Measurements from ENCODE around the gene HNRNPK.

The HNRNPK gene

DNA sequence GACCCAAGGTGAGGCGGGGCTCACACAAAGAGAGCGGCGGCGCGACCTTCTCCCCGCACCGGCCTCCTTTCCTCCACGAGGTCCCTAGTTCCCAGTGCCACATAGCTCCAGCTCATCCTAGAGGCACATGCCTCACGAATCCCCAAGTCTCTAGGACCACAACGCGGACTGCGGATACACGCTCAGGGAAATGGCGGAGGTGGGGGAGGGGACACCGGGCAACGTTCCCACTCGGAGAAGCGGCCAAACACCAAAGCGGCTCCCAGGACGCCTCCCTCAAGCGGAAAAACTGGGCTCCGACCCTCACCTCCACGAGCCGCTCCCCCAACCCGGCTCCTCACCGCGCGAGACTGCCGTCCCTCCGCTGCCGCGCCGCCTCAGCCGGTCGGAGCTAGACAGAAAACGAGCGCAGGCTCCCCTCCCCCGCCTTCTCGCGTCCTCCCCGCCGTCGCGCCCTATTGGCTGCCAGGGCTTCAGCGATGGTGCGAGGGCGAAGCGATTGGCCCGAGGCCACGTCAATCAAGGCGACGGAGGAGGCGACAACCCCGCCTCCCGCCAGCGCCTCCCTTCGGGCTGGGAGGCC, at the start of gene HNRNPK:
TSS of gene HNRNPK (minus strand) at position 404 of the 583 bp plus-strand sequence. CDS start 1,963 bp downstream, outside the sequence.
- peak; percentile 88 for DNase-seq

DNA sequence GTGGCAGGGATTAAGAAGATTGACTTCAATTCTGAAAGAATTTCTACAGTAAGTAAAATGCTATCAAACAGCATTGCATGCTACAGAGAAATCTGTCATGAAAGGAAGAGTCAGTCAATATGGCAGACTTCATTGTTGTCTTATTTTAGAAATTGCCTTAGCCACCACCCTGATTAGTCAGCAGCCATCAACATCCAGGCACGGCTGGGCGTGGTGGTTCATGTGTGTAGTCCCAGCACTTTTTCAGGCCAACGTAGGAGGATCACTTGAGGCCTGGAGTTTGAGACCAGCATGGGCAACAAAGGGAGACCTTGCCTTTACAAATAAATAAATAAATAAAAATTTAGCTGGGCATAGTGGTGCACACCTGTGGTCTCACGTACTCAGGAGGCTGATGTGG, 47.2 kb upstream of the HNRNPK start:
- no peak for DNase-seq

DNA sequence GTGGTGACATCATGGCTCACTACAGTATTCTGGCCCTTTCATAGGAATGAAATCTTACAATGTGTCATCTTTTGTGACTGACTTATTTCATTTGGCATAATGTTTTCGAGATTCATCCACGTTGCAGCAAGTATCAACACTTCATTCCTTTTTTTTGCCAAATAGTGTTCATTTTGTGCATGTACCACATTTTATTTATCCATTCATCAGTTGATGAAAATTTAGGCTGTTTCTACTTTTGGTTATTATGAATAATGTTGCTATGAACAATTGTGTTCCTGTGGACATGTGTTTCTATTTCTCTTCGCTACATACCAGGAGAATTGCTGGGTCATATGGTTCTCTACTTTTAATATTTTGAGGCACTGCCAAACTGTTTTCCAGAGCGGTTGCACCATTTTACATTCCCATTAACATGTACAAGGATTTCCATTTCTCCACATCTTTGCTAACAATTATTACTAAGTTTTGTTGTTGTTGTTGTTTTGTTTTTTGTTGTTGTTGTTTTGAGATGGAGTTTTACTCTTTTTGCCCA, 44.1 kb upstream of the HNRNPK start:
- DNase-seq = no peak

DNA sequence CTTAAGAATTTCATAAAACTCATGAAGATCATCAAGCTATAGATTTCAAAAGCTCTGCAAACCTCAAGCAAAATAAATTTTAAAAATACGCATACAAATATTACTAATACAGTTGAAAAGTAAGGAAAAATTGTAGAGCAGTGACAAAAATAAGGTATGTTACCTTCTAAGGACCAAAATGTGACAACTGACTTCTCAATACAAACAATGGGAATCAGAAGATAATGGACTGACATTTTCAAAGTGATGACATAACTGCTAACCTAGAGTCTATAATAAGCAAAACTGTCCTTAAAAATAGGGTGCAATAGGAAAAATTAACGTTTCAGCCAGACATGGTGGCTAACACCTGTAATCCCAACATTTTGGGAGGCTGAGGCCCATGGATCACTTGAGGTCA, 27.6 kb upstream of the HNRNPK start:
- DNase-seq = no peak

DNA sequence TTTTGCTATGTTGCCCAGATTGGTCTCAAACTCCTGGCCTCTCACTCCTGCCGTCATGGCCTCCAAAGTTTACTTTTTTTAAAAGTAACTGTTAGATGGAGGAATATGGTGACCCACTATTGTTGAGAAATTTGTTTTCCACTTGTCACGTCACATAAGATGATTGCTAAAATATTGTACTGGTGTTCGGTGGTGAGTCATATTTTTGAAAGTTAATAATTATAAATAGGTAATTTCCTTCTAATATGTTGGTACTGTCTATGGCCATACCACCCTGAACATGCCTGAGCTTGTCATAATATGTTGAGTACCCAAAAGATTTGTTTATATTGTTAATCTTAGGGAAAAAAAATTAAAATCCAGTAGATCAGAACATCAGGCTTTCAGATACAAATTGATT, 23.2 kb upstream of the HNRNPK start:
- DNase-seq = no peak

DNA sequence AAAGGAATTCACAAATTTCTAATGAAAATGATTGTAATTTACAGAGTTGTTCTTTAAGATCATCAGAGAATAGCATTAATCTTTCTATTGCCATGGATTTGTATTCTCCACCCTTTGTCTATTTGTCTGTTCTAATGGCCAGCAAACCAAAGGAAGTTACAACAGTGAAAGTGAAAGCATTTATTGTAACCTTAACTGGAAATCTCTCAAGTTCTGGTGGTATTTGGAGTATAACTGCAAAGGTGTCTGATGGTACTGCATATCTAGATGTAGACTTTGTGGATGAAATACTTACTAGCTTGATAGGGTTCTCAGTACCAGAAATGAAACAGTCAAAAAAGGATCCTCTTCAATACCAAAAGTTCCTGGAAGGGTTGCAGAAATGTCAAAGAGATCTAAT, 22.3 kb upstream of the HNRNPK start:
- no peak for DNase-seq

DNA sequence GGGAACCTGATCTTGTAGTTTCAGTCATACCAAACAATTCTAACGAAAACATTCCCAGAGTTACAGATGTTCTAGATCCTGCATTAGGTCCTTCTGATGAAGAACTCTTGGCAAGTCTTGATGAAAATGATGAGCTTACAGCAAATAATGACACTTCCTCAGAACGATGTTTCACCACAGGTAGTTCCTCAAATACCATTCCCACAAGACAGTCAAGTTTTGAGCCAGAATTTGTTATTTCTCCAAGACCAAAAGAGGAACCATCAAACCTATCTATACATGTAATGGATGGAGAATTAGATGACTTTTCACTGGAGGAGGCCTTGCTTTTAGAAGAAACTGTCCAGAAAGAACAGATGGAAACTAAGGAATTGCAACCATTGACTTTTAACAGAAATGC, 21.6 kb upstream of the HNRNPK start:
- no peak for DNase-seq

DNA sequence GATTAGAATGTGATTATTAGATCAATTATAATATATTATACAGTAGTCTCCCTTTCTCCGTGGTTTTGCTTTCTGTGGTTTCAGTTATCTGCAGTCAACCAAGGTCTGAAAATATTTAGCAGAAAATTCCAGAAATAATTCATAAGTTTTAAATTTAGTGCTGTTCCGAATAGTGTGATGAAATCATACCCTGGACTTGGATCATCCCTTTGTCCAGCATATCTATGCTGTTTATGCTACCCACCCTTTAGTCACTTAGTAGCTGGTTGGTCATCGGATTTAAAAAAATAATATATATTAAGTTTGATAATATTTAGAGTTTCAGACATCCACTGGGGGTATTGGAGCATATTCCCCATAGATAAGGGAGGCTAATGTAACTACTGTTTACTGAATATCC, 20.2 kb upstream of the HNRNPK start:
- no peak for DNase-seq

DNA sequence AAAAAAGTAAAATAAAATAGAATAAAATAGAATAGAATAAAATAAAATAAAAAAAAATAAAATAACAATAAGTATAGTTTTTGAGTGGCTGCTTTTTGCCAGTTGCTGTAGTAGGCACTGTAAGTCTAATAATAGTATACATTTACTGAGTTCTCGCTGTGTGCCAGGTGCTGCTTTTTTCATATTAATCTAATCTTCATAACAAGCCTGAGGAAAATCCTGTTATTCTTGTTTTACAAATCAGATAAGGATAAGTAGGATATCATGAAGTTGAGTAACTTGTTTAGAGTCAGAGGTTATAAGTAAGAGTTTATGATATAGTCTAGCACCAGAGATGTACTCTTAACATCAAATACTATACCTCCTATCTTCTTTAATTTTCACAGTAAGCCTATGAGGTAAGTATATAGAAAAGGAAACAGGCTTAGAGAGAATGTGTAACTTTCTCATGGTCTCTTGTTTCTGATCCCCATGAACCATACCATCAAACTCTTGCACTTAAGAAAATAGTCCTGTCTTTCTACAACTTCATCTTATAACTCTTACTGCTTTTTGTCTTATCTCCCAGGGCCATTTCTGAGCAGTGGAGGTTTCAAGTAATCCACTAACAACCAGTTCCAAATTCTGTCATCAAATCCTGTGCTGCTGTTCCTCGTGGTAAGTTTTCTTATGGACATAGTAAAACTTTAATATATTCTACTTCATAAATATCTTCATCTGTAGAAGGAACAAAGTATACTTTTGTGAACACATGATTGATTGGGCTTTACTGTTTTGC, 19.3 kb upstream of the HNRNPK start:
- DNase-seq = no peak

DNA sequence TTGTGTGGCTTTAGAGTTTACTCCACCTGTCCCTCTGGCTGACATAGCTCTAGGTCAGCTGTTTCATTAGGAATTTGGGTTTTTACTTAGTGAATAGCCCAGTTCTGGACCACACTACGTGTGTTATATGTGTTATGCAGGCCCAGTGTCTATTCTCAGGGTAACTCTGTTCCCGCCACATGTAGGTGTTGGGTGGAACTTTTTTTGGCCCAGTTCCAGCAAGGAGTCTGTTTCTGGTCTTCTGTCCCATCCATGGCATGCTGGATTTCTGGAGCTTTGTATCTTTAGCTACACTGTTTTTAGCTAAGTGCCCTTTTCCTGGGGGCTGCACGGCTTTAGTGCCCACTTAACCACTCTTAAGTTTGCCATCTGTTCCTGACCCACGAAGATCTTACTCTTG, 16.1 kb upstream of the HNRNPK start:
- DNase-seq = no peak

DNA sequence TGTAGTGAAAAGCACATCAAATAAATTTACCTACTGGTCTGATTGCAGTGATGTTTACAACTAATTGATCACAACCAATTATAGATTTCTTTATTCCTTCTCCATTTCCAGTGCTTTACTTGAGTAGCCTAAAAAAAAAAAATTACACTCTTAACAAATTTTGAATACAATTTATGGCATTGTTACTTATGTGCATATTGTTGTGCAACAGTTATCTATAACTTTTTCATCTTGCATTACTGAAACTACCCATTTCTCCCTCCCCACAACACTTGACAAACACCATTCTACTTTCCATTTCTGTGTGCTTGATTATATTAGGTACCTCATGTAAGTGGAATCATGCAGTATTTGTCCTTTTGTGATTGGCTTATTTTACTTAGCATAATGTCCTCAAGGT, 12.9 kb upstream of the HNRNPK start:
- no peak for DNase-seq

DNA sequence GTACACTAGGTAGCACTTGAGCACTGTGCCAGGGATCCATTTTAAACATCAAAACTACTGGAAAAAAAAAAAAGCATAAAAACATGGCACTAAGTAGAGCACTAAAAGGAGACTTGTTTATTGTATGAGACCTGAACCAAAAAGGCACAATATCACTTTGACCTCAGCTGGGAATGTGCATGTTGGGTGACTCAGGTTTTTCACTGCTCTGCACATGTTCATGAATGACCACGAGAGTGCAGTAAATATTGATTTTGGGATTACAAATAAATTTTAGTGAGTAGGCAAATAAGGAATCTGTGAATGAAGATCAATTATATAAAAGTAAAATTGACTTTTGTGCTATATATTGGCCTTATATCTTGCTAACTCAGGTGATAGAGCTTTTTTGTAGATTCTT, 12.4 kb upstream of the HNRNPK start:
- no peak for DNase-seq

DNA sequence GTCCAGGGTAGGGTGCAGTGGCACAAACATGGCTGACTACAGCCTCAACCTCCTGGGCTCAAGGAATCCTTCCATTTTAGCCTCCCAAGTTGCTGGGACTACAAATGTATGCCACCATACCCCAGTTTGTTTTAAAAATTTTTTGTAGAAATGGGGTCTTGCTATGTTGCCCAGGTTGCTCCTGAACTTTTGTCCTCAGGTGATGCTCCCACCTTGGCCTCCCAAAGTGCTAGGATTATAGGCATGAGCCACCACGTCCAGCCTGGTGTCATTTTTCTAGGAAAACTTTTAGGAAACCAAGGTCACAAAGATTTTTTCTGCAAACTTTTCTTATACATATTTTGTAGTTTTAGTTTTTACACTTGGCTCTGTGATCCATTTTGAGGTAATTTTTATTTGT, 11.3 kb upstream of the HNRNPK start:
- no peak for DNase-seq

DNA sequence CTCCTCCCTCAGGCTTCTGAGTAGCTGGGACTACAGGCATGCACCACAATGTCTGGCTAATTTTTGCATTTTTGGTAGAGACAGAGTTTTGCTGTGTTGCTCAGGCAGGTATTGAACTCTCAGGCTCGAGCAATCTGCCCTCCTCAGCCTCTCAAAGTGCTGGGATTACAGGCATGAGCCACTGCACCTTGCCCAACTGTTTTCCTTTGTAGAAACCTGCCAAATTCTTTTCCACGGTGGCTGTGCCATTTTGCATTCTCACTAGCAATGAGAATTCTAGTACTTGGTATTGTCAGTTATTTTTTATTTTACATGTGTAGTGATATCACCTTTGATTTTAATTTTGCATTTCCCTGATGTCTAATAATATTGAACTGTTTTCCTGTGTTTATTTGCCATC, 8.4 kb upstream of the HNRNPK start:
- no peak for DNase-seq

DNA sequence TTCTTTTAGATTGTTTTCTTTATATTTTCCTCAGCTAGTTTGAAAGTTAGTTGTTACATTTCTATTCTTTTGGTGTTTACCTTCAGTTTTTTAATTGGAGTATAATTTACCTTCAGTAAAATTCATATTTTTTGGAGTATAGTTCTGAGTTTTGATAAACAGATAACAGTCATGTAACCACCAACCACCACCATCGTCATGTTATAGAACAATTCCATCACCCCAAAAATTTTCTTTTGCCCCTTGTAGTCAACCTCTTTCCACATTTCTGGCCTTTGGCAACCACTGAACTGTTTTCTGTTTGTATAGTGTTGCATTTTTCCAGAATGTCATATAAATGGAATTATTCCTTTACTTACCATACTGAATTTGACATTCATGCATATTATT, 7.4 kb upstream of the HNRNPK start:
- DNase-seq = no peak

DNA sequence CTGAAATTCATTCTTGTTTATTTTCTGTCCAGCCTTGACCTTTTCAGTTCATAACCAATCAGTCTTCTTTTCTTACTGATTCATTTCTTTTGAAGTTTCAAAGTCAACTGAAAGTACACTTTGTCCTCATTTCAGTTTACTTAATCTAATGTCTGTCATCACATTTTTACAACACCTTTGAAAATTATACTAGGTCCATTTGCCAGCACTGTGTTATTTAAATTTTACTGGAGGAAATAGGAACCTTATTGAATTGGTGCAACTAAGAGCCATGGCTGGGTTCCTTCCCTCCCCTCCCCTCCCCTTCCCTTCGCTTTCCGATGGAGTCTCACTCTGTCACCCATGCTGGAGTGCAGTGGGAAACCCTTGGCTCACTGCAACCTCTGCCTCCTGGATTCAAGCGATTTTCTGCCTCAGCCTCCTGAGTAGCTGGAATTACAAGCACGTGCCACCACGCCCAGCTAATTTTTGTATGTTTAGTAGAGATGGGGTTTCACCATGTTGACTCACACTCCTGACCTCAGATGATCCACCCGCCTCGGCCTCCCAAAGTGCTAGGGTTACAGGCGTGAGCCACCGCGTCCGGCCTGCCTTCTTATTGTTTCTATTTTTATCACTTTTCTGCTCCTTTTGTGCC, 6.9 kb upstream of the HNRNPK start:
- DNase-seq = no peak

DNA sequence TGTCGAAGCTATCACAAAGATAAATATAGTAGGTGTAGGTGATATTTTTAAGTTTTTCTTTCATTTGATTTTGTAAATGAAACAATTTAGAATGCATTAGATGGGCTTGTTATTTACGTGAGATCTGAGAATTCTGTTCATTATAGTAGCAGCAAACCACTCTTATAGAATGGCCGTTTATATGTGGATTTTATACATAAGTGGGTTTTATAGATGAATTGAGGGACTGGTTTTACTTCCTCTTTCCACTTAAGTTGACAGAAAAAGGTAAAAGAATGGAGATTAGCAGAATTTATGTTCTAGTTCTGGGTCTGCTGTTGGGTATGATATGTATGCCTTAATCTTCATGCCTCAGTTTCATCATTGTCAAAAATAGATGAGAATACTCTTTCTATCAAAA, 6.2 kb upstream of the HNRNPK start:
- no peak for DNase-seq

DNA sequence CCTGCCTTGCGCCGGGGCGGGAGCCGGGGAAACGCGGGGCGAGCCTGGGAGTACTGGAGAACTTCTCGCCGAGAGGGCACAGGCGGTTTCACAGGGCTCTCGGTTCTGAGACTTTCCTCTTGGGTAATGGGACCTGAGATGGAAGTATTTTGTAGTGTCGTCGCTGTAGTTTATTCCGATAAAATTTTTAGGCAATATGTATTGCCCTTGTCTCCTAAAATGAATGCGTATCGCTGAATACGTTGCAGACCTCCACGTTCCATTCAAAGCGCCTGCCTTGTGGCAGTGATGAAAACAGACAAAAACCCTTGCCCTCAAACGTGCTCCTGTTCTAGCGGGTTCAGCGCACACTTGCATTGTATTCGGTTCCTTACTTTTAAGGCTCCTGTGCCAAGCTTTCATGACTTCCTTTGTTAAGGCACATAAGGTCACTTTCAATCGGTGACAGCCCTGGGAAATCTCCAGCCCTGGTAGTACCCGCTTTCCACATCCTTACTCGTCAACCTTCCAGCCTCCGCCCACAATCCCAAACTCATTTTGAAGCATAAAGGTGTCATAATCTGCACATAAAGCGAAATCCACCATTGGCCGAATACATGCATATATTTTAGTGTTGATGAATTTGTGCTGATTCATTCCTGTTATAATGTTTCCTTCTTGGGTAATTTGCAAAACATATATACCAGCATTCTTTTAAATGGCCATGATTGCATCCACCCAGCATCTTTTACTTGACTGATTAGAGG, 1.3 kb upstream of the HNRNPK start:
- peak; percentile 19 for DNase-seq

DNA sequence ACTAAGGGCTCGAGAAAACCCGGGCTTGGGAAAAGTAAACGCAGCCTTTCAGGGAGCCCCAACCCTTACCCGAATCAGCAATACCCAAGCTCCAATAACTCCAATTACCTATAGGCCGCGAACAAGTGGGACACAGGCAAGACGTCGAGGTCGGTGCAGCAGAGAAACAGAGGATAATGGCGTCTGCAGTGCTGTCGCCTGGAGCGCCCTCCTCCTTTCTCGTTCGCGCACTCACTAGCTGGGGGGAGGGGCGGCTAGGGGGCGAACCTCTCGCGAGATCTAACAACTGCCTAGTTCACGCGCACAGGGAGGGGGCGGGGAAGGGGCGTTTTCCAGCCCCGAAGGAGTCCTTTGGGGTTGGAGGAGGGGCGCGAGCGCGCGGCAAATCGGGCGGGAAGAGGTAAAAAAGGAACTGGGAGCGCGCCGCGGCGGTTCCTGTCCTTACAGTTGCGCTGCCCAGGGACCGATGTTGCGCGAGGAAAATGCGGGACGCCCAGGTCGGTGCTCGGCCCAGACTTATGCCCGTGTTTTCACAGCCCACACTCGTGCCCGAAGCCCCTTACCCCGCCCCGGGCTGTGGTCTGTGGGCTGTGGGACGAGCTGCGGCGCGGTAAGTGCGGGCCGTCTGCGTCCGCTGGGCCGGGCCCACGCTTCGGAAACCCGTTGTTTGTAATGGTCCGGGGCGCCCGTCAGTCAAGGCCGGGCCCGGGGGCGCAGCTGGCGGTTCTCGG, 545 bp upstream of the HNRNPK start, which contains the start of gene RMI1:
TSS of gene RMI1 (plus strand) at position 411 of the 731 bp plus-strand sequence. CDS start 20,182 bp downstream, outside the sequence.
- DNase-seq = peak; percentile 87

DNA sequence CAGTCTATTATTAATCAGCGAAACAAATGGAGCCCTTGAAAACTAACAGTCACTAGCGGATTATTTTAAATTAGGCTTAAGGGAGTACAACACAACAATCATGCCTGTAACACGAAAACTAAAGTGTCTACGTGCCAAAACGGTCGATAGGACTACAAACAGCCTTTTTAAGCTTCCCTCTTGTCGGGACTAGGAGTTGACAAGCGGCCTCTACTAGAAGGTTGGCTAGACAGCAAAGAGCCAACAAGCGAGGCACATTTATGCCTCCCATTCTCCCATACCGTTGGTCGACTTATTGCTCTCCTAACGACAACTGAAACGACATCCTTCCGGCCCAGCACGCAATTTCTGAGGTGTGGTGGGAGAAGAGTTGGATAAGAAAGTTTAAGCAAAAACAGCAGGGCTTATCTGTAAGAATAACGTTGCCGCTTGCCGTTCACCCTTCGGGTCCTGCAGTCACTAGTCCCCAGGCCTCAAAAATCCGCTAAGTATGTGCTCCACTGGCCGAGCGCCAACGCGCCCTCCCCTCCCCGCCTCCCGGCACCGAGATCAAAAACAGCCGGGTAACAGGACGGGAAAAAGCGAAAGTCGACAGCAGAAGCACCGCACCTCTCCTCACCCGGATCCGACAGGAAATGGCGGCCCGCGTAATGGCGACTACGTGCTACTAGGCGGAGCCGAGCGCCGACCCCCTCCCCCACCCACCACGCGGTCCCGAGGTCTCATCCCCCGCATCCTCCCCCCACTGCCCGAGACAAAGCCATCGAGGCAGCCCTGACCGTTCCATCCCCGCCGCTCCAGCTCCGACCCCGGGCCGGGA, 813 bp downstream of the HNRNPK start:
- peak; percentile 20 for DNase-seq

DNA sequence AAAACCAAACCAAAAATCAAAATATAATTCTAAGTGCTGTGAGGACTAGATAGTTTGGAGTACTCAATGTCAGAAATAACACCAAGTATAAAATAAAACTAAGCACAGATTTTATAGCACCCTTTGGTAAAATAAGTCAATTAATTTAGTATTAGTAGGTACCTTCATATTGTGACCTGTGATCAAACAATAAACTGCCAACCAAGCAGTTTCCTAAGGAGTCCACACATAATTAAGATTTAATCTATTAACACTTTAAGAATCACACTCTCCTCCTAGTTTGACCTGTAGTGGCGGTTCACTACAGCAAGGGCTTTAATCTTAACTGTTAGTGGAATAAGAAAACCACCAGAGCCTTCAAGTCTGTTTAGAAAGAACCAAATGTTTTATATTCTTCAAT, 2.8 kb downstream of the HNRNPK start:
- no peak for DNase-seq

DNA sequence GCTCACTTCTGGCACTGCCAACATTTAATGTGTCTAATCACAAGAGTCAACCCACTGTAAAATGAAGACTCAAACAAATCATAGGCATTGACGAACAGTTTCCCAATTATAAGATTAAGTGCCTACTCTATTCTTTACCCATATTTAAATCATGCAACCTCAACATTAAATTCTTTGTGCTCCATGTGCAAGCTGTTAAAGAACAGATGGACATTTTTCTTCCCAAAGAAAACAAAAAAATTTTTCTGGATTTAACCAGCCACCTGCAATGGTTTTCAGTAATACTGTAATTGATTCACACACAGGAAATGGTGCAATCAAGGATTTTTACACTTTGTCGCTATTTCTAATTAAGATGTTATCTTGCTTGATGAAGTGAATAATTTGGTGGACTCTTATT, 3.6 kb downstream of the HNRNPK start:
- no peak for DNase-seq

All from NCI-H446 treated with DMSO at 0.1 percent for 48 hours (cell line).